ENCODE results near the gene RALB.

GRCh38 chr2:120261387-120262006 is 8.8 kb downstream of the RALB start:
- no peak for TF ChIP-seq POLR2A (IDR thresholded peaks at IDR 0.05; ENCODE audit: low read depth)
- no peak for TF ChIP-seq CTCF (IDR thresholded peaks at IDR 0.05)
- TF ChIP-seq EP300 (IDR thresholded peaks at IDR 0.05): no peak

Measured in esophagus muscularis mucosa (tissue), 4 donors.